Mucosa of stomach (tissue), 1 donor: ENCODE data around the gene NANS.

ENCODE experiments used
- H3K27me3 ChIP-seq: one replicate; pipeline ENCODE4 v1.7.0; 2013; ENCODE audit warnings: mild to moderate bottlenecking, low read length; ENCODE audit not compliant: control insufficient read depth, insufficient read depth
- H3K36me3 ChIP-seq: one replicate; pipeline ENCODE4 v1.7.0; 2013; ENCODE audit warnings: low read length; ENCODE audit not compliant: control insufficient read depth, insufficient read depth
- H3K4me1 ChIP-seq: one replicate; pipeline ENCODE4 v1.7.0; 2013; ENCODE audit warnings: mild to moderate bottlenecking, low read length; ENCODE audit not compliant: control insufficient read depth, insufficient read depth
- H3K4me3 ChIP-seq: one replicate; pipeline ENCODE4 v1.7.0; 2013; ENCODE audit warnings: low read length
- H3K9ac ChIP-seq: one replicate; pipeline ENCODE4 v1.7.0; 2013; ENCODE audit warnings: mild to moderate bottlenecking, low read length, moderate library complexity
- H3K9me3 ChIP-seq: one replicate; pipeline ENCODE4 v1.7.0; 2013; ENCODE audit warnings: mild to moderate bottlenecking, low read length, moderate library complexity; ENCODE audit not compliant: control insufficient read depth
- donor health status: Pancreatic carcinoma.

Gene NANS

DNA sequence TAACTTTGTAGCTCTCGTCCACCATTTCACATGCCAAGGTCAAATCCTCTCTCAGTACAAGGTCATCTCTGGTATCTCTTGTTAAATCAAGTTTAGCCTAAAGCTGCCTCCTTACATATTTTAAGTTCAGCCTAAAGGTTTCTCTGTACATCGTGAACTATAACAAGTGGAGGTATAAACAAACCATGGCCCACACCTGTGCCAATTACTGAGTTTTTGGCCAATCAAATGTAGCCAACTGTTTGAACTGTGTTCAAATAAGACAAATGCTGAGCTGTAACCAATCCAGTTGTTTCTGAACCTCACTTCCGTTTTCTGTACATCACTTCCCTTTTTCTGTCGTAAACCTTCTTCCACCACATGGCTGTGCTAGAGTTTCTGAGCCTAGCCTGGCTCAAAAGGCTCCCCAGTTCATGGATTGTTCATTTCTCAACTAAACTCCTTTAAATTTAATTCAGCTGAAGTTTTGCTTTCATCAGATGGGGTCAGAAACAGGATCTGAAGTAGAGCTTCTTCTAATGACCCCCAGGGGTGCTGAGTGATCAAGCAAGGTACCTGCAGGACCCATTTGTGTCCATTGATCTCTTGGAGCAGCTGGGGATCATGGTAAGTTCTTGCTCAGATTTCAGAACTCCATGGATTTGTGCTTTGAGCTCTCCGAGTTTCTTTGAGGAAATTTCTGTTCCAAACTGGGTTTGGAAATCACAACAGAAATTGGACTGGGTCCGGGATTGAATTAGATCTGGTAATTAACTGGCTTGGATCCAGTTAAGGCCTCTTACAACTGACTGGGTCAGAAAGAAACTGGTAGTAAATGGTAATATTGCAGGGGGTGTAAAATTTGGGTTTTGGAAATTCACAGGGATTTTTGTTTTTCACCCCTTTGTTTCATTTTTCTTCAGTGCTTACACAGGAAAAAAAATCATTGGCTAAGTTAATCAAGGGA is 11.0 kb upstream of the NANS start:
- H3K4me1 ChIP-seq: no peaks in the 10 kb centered on the region
- no peak overlapping the region for H3K9ac ChIP-seq
- no peak overlapping the region for H3K4me3 ChIP-seq
- H3K36me3 ChIP-seq: no peaks in the 10 kb centered on the region
- no peaks in the 10 kb centered on the region for H3K9me3 ChIP-seq
- H3K27me3 ChIP-seq: no peaks in the 10 kb centered on the region

- H3K27me3 ChIP-seq: no peaks in the 10 kb centered on the region
- H3K36me3 ChIP-seq: no peaks in the 10 kb centered on the region
- H3K9me3 ChIP-seq: no peaks in the 10 kb centered on the region
- H3K9ac ChIP-seq: no peak overlapping the region
- H3K4me1 ChIP-seq: no peaks in the 10 kb centered on the region
- no peak overlapping the region for H3K4me3 ChIP-seq
Observed at GRCh38 chr9:98046180-98046543, 10.4 kb upstream of the NANS start.

DNA sequence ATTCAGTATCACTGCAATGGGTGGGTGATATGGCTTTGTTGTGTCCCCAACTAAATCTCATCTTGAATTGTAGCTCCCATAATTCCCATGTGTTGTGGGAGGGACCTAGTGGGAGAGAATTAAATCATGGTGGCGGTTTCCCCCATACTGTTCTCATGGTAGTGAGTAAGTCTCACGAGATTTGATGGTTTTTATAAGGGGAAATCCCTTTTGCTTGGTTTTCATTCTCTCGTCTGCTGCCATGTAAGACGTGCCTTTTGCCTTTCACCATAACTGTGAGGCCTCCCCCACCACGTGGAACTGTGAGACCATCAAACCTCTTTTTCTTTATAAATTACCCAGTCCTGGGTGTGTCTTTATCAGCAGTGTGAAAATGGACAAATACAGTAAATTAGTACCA is 9.5 kb upstream of the NANS start:
- Histone ChIP-seq H3K9me3 (no peaks in the 10 kb centered on the region), H3K4me1 (no peaks in the 10 kb centered on the region), H3K27me3 (no peaks in the 10 kb centered on the region), H3K36me3 (no peaks in the 10 kb centered on the region), H3K9ac (no peak overlapping the region), H3K4me3 (no peak overlapping the region)

DNA sequence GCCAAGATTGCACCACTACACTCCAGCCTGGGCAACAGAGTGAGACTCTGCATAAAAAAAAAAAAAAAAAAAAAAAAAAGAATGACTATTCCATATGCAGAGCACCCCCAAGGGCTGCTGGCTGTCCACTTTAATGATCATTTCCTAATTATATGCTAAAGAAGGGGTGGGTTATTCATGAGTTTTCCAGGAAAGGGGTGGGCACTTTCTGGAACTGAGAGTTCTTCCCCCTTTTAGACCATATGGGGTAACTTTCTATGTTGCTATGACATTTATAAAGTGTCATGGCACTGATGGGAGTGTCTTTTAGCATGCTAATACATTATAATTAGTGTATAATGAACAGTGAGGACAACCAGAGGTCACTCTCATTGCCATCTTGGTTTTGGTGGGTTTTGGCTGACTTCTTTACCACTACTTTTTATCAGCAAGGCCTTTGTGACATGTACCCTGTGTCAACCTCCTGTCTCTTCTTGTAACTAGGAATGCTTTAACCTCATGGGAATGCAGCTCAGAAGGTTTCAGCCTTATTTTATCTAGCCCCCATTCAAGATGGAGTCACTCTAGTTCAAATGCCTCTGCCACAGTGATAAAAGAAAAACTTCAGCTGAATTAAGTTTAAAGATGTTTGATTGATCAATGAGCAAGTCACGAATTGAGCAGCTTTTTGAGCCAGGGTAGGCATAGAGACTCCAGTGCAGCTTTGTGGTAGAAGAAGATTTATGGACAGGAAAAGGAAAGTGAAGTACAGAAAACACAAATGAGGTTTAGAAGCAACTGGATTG is 7.1 kb upstream of the NANS start:
- no peaks in the 10 kb centered on the region for H3K4me1 ChIP-seq
- no peaks in the 10 kb centered on the region for H3K36me3 ChIP-seq
- no peaks in the 10 kb centered on the region for H3K9me3 ChIP-seq
- no peak overlapping the region for H3K9ac ChIP-seq
- H3K4me3 ChIP-seq: no peak overlapping the region
- no peaks in the 10 kb centered on the region for H3K27me3 ChIP-seq

- H3K9me3 ChIP-seq: no peaks in the 10 kb centered on the region
- no peaks in the 10 kb centered on the region for H3K4me1 ChIP-seq
- no peak overlapping the region for H3K4me3 ChIP-seq
- no peak overlapping the region for H3K9ac ChIP-seq
- no peaks in the 10 kb centered on the region for H3K27me3 ChIP-seq
- no peaks in the 10 kb centered on the region for H3K36me3 ChIP-seq
Observed at GRCh38 chr9:98050351-98050750, 6.2 kb upstream of the NANS start.

- H3K9me3 ChIP-seq: no peaks in the 10 kb centered on the region
- H3K36me3 ChIP-seq: no peaks in the 10 kb centered on the region
- H3K4me1 ChIP-seq: peaks cover 7% of the 10 kb centered on the region
- no peak overlapping the region for H3K4me3 ChIP-seq
- H3K9ac ChIP-seq: no peak overlapping the region
- no peaks in the 10 kb centered on the region for H3K27me3 ChIP-seq
Observed at GRCh38 chr9:98054376-98054951, 2.1 kb upstream of the NANS start.

DNA sequence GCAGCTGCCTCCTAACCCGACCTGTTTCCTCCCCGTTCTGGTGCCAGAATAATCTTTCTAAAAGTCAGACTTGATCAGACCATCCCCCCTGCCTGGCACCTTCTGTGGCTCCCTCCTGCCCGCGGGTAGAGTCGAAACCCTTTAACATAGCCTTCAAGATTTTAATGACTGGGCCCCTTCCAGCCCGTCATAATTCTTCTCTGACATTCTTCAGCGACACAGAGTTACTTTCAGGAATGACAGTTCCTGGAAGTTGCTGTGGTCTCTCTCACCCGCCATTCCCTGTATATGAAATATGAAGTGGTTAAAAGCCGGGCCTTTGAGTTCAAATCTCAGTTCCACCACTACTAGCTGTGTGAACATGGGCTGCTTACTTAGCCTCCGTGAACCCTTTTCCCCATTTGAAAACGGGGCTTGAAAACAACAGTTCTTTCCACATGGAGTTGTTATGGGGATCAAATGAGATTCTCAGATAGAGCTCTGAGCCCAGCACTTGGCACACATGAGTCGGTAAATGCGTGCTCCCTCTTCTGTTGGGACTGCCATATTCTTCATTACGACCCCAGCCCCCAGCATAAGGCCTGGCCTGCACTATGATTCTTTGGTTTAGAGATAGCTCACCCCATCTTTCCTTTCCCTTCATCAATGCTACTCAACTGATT is 737 bp downstream of the NANS start:
- peaks cover 11% of the 10 kb centered on the region for H3K4me1 ChIP-seq
- H3K4me3 ChIP-seq: peak overlapping the region; percentile 21
- no peaks in the 10 kb centered on the region for H3K27me3 ChIP-seq
- H3K9ac ChIP-seq: peak overlapping the region; percentile 73
- no peaks in the 10 kb centered on the region for H3K9me3 ChIP-seq
- H3K36me3 ChIP-seq: no peaks in the 10 kb centered on the region

DNA sequence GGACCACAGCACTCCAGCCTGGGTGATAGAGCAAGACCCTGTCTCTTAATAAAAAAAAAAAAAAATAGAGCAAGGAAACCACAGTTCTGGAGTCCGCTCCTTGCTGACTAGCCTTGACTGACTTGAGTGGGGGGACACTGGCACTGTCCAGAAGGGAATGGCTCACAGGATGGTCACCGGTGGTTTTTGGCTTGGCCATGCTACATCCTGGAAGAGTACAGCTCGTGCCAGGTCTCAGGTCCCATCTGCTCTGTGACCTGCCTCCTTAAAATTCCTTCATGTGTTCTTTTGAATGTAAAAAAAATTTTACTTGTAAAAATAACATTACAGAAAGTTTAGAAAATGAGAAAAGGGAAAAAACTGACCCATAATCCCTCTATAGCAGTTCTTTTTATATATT is 5.6 kb downstream of the NANS start:
- Histone ChIP-seq H3K4me3 (no peak overlapping the region), H3K9ac (no peak overlapping the region), H3K36me3 (no peaks in the 10 kb centered on the region)

GRCh38 chr9:98064623-98065392 is 8.3 kb downstream of the NANS start:
- Histone ChIP-seq H3K4me3 (no peak overlapping the region), H3K4me1 (peaks cover 5% of the 10 kb centered on the region), H3K9ac (no peak overlapping the region), H3K9me3 (no peaks in the 10 kb centered on the region), H3K27me3 (no peaks in the 10 kb centered on the region), H3K36me3 (no peaks in the 10 kb centered on the region)

More for the DNA sequence above, 5.6 kb downstream of the NANS start:
- no peaks in the 10 kb centered on the region for H3K9me3 ChIP-seq
- no peaks in the 10 kb centered on the region for H3K27me3 ChIP-seq
- peaks cover 15% of the 10 kb centered on the region for H3K4me1 ChIP-seq

- Histone ChIP-seq H3K4me1 (peaks cover 11% of the 10 kb centered on the region), H3K4me3 (no peak overlapping the region), H3K27me3 (no peaks in the 10 kb centered on the region), H3K9ac (no peak overlapping the region), H3K36me3 (no peaks in the 10 kb centered on the region), H3K9me3 (no peaks in the 10 kb centered on the region)
Observed at GRCh38 chr9:98066235-98066634, 9.7 kb downstream of the NANS start.

DNA sequence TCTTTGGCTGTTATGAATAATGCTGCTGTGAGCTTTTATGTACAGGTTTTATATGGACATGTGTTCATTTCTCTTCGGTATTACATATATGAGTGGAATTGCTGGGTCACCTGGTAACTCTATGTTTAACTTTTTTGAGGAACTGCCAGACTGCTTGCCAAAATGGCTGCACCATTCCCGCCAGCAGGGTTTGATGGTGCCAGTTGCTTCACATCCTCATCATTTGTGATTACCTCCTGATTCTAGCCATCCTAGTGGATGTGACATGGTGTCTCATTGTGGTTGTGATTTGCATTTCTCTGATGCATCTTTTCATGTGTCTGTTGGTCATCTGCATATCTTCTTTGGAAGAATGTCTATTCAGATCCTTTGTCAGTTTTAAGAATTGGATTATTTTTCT is 10.7 kb downstream of the NANS start:
- Histone ChIP-seq H3K9me3 (no peaks in the 10 kb centered on the region), H3K4me3 (no peak overlapping the region), H3K27me3 (no peaks in the 10 kb centered on the region), H3K4me1 (peaks cover 20% of the 10 kb centered on the region), H3K9ac (no peak overlapping the region), H3K36me3 (no peaks in the 10 kb centered on the region)
